HG03139 (cell line): ENCODE measurements around the gene C10orf62.
"Not testable (repeated sequence)": the region's sequence is repeated elsewhere in the genome, so short reads cannot be mapped to it uniquely, and the experiment has no call there.

Experiments used
- ATAC-seq: cut with Tn5 transposase; IDR thresholded peaks from one replicate; pipeline ENCODE4 v1.9.1; 2021; ENCODE audit not compliant: unreplicated experiment

The C10orf62 gene

GRCh38 chr10:97564776-97565175 lies 24.7 kb upstream of the C10orf62 start:
- ATAC-seq: no peak

- no peak for ATAC-seq
Observed at GRCh38 chr10:97566336-97566996, 23.1 kb upstream of the C10orf62 start.

- no peak for ATAC-seq
Observed at GRCh38 chr10:97567891-97568290, 21.6 kb upstream of the C10orf62 start.

- no peak for ATAC-seq
Observed at GRCh38 chr10:97570146-97570788, 19.3 kb upstream of the C10orf62 start.

- no peak for ATAC-seq
Observed at GRCh38 chr10:97570789-97571471, 18.6 kb upstream of the C10orf62 start.

GRCh38 chr10:97571622-97572021 lies 17.9 kb upstream of the C10orf62 start:
- no peak for ATAC-seq

- ATAC-seq: peak; percentile 73
Observed at GRCh38 chr10:97572214-97572989, 17.1 kb upstream of the C10orf62 start, which contains the start of gene ANKRD2. Gene ANKRD2, plus strand, starts transcription at chr10:97572779. Its CDS starts 10 bp downstream, at chr10:97572789.

GRCh38 chr10:97573021-97573420 lies 16.5 kb upstream of the C10orf62 start:
- no peak for ATAC-seq

- no peak for ATAC-seq
Observed at GRCh38 chr10:97573672-97574071, 15.8 kb upstream of the C10orf62 start.

- no peak for ATAC-seq
Observed at GRCh38 chr10:97574374-97575126, 15.0 kb upstream of the C10orf62 start.

- no peak for ATAC-seq
Observed at GRCh38 chr10:97575127-97575668, 14.3 kb upstream of the C10orf62 start.

- not testable (repeated sequence) for ATAC-seq
Observed at GRCh38 chr10:97576487-97576886, 13.0 kb upstream of the C10orf62 start.

- no peak for ATAC-seq
Observed at GRCh38 chr10:97577701-97578100, 11.8 kb upstream of the C10orf62 start.

- no peak for ATAC-seq
Observed at GRCh38 chr10:97578171-97578844, 11.2 kb upstream of the C10orf62 start.

- ATAC-seq: no peak
Observed at GRCh38 chr10:97580421-97581367, 8.8 kb upstream of the C10orf62 start.

GRCh38 chr10:97582169-97582568 lies 7.4 kb upstream of the C10orf62 start:
- no peak for ATAC-seq

- no peak for ATAC-seq
Observed at GRCh38 chr10:97583476-97583875, 6.0 kb upstream of the C10orf62 start.

- peak; percentile 48 for ATAC-seq
Observed at GRCh38 chr10:97584060-97584797, 5.3 kb upstream of the C10orf62 start, which contains the start of gene HOGA1. Gene HOGA1, plus strand, starts transcription at chr10:97584389. Its CDS starts 315 bp downstream, at chr10:97584704.
